Chondrocyte (in vitro differentiated cells): ENCODE data around the gene ZNF521. TPM values are rescaled to one million over a fixed set of nuclear protein-coding genes. Genes with fewer than 3 reads are reported as not detected.

Experiments
- DNase-seq: peaks from one replicate; pipeline ENCODE4 v3.0.0; 2021; ENCODE audit warnings: mixed read lengths, low spot score
- H3K27ac Mint-ChIP-seq: one replicate; pipeline ENCODE4 v1.8.0; 2021; ENCODE audit warnings: mild to moderate bottlenecking, moderate library complexity, mixed read lengths; ENCODE audit not compliant: unreplicated experiment
- H3K27me3 Mint-ChIP-seq: 2 replicates; pipeline ENCODE4 v1.8.0; 2021; ENCODE audit warnings: low read depth, mixed read lengths
- H3K36me3 Mint-ChIP-seq: 2 replicates; pipeline ENCODE4 v1.8.0; 2021; ENCODE audit warnings: low read depth, mixed read lengths
- H3K4me1 Mint-ChIP-seq: 2 replicates; pipeline ENCODE4 v1.8.0; 2021; ENCODE audit warnings: low read depth, mild to moderate bottlenecking, mixed read lengths
- H3K4me3 Mint-ChIP-seq: one replicate; pipeline ENCODE4 v1.8.0; 2021; ENCODE audit warnings: mild to moderate bottlenecking, moderate library complexity, mixed read lengths; ENCODE audit not compliant: unreplicated experiment
- H3K9me3 Mint-ChIP-seq: 2 replicates; pipeline ENCODE4 v1.8.0; 2021; ENCODE audit warnings: low read depth, mixed read lengths
- total RNA-seq: library from RNA; stranded (reverse); gene quantifications from 3 replicates; pipeline ENCODE4 v1.2.1, GENCODE V29; 2021
- TF ChIP-seq, protein P1 (sequence below): fragments of 200-600 bp; sonication (generic); IDR thresholded peaks from 2 replicates; pipeline ENCODE4 v1.5.0; 2021; ENCODE audit warnings: antibody characterized with exemption, mild to moderate bottlenecking, moderate library complexity

The ZNF521 gene
- total RNA-seq, 1 donor from 2014 or later: 29.7 TPM

DNA sequence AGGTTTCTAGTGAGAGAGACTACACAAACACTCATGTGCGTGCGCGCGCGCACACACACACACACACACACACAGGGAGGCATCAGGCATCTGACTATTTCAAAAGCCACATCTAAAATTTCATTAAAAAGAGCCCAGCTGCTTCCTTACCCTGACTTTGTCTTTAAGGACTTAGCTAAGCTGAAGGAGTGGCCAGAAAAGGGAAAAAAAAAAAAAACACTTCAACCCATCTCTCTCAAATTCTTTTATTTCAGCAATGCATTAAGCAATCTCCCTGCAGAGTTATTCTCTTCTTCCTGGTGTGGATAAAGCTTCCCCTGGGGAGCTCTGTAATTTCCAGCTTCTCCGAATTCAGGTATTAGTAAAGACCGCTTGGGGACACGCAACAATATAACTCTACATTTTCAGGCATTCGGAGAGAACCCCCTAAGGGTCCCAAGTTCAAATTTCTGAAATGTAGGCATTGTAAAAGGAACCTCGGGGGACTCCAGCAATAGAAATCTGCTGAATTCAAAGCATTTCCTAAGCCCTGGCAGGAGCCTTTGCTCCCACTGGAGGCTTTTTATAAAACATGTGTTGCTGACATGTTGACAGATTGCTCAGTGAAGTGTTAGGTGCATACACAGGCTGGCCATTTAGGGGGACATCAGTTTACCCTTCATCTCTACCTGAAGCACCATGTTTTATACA, 67.0 kb downstream of the ZNF521 start:
- Mint-ChIP-seq H3K9me3 (no peaks in the 10 kb centered on the region), H3K36me3 (no peaks in the 10 kb centered on the region), H3K27me3 (no peaks in the 10 kb centered on the region), H3K4me3 (no peak overlapping the region), H3K27ac (no peak overlapping the region), H3K4me1 (peaks cover 11% of the 10 kb centered on the region)
- DNase-seq: no peak
- TF ChIP-seq, protein P1, sequence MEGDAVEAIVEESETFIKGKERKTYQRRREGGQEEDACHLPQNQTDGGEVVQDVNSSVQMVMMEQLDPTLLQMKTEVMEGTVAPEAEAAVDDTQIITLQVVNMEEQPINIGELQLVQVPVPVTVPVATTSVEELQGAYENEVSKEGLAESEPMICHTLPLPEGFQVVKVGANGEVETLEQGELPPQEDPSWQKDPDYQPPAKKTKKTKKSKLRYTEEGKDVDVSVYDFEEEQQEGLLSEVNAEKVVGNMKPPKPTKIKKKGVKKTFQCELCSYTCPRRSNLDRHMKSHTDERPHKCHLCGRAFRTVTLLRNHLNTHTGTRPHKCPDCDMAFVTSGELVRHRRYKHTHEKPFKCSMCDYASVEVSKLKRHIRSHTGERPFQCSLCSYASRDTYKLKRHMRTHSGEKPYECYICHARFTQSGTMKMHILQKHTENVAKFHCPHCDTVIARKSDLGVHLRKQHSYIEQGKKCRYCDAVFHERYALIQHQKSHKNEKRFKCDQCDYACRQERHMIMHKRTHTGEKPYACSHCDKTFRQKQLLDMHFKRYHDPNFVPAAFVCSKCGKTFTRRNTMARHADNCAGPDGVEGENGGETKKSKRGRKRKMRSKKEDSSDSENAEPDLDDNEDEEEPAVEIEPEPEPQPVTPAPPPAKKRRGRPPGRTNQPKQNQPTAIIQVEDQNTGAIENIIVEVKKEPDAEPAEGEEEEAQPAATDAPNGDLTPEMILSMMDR: no peak

DNA sequence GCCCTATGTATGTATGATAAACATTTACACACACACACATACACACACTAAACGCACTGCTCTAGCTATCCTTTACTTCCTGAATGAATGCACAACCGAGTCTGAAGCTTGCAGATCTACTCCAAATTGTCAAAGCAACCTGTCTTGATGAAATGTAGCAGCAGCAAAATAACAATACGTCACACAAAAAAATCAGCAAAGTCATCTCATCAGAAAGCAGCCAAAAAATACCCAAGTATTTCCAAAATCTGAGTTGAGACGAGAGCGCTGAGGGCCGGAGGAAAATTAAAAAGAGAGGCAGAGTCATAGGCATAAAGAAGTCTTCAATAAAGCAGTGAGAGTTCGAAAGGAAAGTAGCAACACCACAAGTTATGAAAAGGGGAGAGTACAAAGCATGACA, 67.7 kb downstream of the ZNF521 start:
- peaks cover 15% of the 10 kb centered on the region for H3K4me1 Mint-ChIP-seq
- H3K9me3 Mint-ChIP-seq: no peaks in the 10 kb centered on the region
- H3K27ac Mint-ChIP-seq: no peak overlapping the region
- H3K4me3 Mint-ChIP-seq: no peak overlapping the region
- H3K36me3 Mint-ChIP-seq: no peaks in the 10 kb centered on the region
- DNase-seq: no peak
- TF ChIP-seq, protein P1: no peak
- H3K27me3 Mint-ChIP-seq: no peaks in the 10 kb centered on the region

DNA sequence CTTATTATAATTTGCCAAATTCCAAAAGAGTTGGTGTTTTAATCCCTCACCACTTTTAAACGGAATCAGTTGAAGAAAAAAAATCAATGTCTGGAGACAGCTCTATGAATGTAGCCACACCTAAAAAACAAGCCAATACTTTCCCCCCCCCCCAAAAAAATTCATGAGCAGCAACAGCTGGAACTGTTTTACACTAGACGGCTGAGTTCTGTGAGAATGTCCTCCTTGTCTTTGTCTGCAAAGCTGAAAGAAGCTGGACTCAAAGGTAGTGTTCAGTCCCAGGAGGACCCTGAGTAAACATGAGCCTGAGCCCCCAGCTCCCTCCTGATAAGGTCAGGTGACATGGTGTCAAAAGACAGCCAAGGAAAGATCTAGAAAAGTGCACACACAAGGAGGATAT, 68.2 kb downstream of the ZNF521 start:
- no peak for DNase-seq
- Mint-ChIP-seq H3K27me3 (no peaks in the 10 kb centered on the region), H3K4me3 (no peak overlapping the region), H3K9me3 (no peaks in the 10 kb centered on the region), H3K36me3 (no peaks in the 10 kb centered on the region), H3K4me1 (peaks cover 20% of the 10 kb centered on the region), H3K27ac (no peak overlapping the region)
- TF ChIP-seq, protein P1: no peak

DNA sequence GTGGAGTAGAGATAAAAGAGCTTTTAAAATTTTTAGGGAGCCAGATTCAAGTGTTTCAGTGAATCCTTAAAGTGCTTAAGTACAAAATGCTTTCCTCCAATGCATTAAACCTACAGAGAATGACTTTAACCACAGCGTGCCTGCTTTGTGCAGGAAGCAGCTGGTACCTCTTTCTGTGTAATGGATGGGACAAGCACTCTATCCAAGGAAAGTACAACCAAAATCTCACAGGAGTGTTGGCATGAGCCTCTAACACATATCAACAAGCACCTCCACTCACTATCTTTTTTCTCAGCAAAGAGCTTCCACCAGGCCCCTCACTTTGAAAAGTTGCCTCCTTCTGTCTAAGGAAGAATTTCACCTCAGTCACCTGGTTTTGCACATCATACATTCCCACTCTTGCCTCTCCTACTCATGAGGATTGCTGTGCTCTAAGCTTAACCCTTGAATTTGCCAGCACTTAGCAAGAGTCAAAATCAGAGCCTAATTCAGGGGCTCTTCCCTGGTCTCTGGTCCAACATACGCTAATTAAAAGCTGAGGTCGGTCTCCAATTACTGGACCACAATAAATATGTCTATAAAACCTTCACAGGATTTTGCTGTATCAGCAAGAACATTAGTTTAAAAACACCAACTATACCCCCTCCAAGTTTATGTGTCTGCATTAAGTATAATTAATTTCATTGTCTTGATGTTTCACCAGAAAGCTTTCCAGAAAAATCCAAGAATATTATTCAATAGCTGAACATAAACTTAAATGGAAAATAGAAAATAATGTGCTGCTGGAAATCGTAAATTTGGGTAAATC, 68.9 kb downstream of the ZNF521 start:
- peak overlapping the region; percentile 37 for H3K27ac Mint-ChIP-seq
- H3K9me3 Mint-ChIP-seq: no peaks in the 10 kb centered on the region
- H3K36me3 Mint-ChIP-seq: no peaks in the 10 kb centered on the region
- peaks cover 27% of the 10 kb centered on the region for H3K4me1 Mint-ChIP-seq
- TF ChIP-seq, protein P1: no peak
- H3K27me3 Mint-ChIP-seq: no peaks in the 10 kb centered on the region
- no peak overlapping the region for H3K4me3 Mint-ChIP-seq
- no peak for DNase-seq

DNA sequence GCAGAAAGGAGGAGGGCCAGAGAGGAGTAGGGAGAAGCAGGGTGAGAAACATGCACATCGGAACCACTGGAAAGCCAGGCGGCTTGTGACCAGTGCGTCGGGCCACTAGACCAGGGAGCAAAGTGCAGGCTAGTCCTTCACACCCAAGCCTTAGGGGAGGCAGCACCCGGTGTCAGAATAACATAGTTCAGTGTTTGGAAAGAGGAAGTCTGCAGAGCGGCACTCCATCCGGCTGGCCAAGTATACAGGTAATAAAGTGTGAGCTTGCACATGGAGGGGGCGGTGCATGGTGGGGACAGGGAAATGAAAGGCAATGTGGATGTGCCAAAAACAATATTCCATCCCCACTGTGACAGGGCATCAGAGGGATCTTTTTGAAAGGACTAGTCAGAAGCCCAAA, 69.7 kb downstream of the ZNF521 start:
- Mint-ChIP-seq H3K4me3 (no peak overlapping the region), H3K4me1 (peaks cover 30% of the 10 kb centered on the region), H3K27me3 (no peaks in the 10 kb centered on the region), H3K27ac (no peak overlapping the region), H3K9me3 (no peaks in the 10 kb centered on the region), H3K36me3 (no peaks in the 10 kb centered on the region)
- TF ChIP-seq, protein P1: no peak
- DNase-seq: no peak
